ENCODE results near the gene PRKRIP1. TPM values are rescaled to one million over a fixed set of nuclear protein-coding genes. Genes with fewer than 3 reads are reported as not detected.
"Not testable (repeated sequence)": the region's sequence is repeated elsewhere in the genome, so short reads cannot be mapped to it uniquely, and the experiment has no call there.

Gene PRKRIP1, protein sequence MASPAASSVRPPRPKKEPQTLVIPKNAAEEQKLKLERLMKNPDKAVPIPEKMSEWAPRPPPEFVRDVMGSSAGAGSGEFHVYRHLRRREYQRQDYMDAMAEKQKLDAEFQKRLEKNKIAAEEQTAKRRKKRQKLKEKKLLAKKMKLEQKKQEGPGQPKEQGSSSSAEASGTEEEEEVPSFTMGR
- polyA plus RNA-seq, result 10 to 100 TPM; 13.2 to 20.2 (median 17.2) TPM

DNA sequence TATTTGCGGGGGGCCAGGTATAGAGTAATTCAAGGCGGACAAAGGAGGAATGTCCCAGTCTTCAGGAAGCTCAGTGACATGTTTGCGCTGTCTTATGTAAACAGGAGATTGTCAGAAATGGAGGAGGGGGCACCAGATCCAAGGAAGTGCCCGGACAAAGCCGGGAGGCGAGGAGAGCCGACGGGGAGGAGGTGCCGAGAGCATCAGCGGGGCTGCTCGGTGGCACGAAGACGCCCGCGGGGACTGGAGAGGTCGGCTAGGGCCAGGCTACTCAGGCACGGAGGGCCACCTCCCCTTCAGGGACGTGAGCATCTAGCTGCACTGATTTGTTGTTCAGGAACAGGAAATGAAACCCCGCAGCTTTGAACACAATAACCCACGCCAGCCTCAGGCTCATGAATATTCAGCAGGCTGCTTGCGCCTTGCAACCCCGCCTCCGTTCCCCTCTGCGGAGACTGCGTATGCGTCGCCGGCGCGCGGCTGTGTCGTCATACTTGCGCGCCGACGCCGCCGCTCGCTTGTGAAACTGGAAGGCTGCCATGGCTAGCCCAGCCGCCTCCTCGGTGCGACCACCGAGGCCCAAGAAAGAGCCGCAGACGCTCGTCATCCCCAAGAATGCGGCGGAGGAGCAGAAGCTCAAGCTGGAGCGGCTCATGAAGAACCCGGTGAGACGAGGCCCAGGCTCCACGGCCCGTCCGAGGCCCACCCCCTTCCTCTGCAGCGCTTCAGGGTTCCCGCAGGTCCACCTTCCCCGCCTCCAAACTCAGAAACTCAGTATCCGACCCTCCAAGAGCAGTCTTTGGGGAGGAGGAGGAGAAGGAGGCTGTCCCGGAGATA is at the start of gene PRKRIP1:
Gene PRKRIP1 (plus strand): TSS at position 491 of the 837 bp plus-strand sequence. CDS start 49 bp downstream, at position 540.
- no peaks in the 10 kb centered on the region for H3K9me3 Mint-ChIP-seq
- DNase-seq, result peak; percentile 81 to 87 (median 81)
- peaks cover 23% of the 10 kb centered on the region in 2 donors for H3K4me1 Mint-ChIP-seq
- peak within 1 kb of the TSS; percentile 86 to 99 (median 92) for H3K4me3 Mint-ChIP-seq
- peaks cover 7 to 16% (median 9%) of the 10 kb centered on the region in 3 donors for H3K36me3 Mint-ChIP-seq
- H3K27me3 Mint-ChIP-seq (ENCODE audit: low read depth in 3 of 3), result peaks cover 8 to 12% (median 8%) of the 10 kb centered on the region in 3 donors
- H3K27ac Mint-ChIP-seq, result peak within 1 kb of the TSS; percentile 81 to 94 (median 92)

DNA sequence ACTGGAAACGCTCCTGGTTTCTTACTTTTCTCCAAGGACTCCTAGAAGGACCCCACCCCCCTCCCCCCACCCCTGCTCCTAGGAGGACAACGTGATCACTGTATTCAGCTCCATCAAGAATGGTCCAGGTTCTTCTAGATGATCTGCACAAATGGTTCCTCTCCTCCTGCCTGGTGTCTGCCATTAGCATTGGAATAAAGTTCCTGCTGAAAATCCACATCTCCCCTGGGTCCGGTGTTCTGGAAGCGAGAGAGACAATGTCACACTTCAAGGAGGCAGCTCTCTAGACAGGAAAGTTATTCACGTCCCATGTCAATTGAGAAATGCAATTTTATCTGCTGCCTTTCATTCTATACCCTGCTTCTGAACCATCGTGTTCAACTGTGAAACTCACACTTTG is 49.2 kb upstream of the PRKRIP1 start:
- not testable (repeated sequence) for H3K4me3 Mint-ChIP-seq; H3K27me3 Mint-ChIP-seq (ENCODE audit: low read depth in 3 of 3); H3K9me3 Mint-ChIP-seq; H3K4me1 Mint-ChIP-seq; H3K36me3 Mint-ChIP-seq; H3K27ac Mint-ChIP-seq; DNase-seq

DNA sequence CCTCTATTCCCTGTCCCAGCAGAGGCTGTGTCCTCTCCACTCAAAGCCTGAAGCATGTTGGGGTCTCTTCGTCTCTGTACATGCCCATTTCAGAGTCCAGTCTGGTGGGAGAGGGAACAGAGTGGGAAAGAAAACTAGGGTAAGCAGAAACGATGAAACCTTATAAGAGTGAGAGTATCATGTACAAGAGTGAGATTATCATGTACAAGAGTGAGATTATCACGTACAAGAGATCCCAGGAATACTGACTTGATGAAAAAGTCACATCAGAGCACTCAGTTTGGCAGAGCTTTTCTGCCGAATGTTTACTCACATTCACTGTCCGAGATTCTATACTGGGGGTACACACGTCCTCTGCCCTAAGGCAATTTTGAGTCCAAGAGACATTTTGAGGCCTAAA is 39.8 kb upstream of the PRKRIP1 start, which contains the start of gene SPDYE6:
Gene SPDYE6 (minus strand): TSS at position 101 of the 400 bp plus-strand sequence. CDS start 421 bp downstream, outside the sequence.
- H3K9me3 Mint-ChIP-seq; H3K36me3 Mint-ChIP-seq; DNase-seq; H3K4me1 Mint-ChIP-seq; H3K27ac Mint-ChIP-seq; H3K27me3 Mint-ChIP-seq (ENCODE audit: low read depth in 3 of 3); H3K4me3 Mint-ChIP-seq: not testable (repeated sequence)

DNA sequence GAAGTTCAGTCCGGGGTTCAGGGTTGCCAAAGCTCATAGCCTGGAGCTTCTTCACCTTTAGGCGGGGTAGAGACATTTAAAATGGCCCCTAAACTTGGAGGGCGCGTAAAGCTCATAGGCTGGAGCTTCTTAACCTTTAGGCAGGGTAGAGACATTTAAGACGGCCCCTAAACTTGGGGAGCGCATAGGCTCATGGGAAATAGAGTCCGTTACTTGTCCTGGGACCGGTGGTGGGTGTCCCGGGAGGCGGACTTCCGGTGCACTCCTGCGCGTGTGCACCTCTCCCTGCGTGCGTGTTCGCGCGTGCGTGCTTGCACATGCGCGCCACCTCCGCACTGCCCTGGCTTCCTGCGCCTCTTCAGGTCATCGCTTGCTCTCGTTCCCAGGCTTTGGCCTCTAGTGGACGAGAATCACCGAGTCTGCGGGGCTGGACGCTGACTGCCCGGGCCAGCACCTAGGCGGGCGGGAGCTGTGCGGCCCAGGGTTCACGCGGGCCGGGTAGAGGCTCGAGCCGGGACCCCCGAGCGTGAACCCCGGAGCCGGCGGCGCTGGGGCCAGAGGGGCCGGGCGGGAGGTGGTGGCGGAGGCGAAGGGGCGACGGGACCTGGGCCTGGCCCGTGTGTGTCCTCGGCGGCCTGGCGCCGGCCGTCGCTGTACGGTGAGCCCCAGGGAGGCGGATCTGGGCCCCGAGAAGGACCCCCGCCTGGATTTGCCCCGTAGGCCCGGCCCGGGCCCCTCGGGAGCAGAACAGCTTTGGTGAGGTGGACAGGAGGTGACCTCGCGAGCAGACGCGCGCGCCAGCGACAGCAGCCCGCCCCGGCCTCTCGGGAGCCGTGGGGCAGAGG is 32.4 kb upstream of the PRKRIP1 start:
- Mint-ChIP-seq H3K4me1 (peaks cover 18 to 27% of the 10 kb centered on the region in 2 donors), H3K4me3 (peak overlapping the region; percentile 88 to 91 (median 89)), H3K27ac (peak overlapping the region; percentile 51 to 88 (median 84))
- DNase-seq, result peak; percentile 93 to 94 (median 93)
- H3K27me3 Mint-ChIP-seq (ENCODE audit: low read depth in 3 of 3); H3K36me3 Mint-ChIP-seq; H3K9me3 Mint-ChIP-seq: not testable (repeated sequence)

DNA sequence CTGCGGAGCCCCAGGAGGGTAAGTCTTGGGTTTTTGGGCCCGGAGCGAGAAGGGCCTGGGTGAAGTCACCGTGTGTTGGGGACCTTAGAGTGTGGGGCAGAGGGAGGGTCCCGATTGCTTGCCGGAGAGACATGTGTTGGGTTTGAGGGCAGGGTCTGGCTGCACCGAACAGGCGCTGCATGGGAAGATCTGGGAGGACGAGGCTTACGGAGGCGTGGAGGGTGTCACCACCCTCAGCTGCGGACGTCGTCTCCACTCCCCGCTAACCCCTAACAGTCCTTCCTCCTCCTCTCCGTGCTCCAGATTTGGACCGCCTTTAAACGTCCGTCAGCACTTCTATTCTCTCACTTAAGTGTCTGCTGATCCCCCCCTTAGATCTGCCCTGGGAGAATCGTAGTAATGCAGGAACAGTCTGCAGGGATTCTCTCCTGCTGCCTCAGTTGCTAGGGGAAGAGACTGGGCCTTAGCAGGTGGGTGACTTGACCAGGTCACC is 31.7 kb upstream of the PRKRIP1 start:
- Mint-ChIP-seq H3K4me3 (peak overlapping the region; percentile 85 to 89 (median 87)), H3K27ac (peak overlapping the region; percentile 66 to 90 (median 78)), H3K4me1 (peaks cover 18 to 27% of the 10 kb centered on the region in 2 donors)
- DNase-seq, result peak in 1 of 3 donors; percentile 4
- not testable (repeated sequence) for H3K9me3 Mint-ChIP-seq; H3K27me3 Mint-ChIP-seq (ENCODE audit: low read depth in 3 of 3); H3K36me3 Mint-ChIP-seq

DNA sequence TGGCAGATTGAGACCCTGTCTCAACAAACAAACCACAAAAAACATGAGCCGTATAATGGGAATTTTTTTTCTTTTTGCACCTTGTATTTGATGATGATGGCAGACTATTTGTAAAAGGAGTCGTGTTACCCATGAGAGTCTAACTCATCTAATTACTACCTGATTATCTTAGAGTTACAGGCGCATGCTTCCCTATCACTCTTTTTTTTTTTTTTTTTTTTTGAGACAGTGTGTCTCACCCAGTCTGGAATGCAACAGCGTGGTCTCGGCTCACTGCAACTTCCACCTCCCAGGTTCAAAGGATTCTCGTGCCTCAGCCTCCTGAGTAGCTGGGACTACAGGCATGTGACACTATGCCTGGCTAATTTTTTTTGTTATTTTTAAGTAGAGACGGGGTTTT is 30.8 kb upstream of the PRKRIP1 start:
- peaks cover 19 to 34% of the 10 kb centered on the region in 2 donors for H3K4me1 Mint-ChIP-seq
- H3K27me3 Mint-ChIP-seq (ENCODE audit: low read depth in 3 of 3); H3K27ac Mint-ChIP-seq; H3K36me3 Mint-ChIP-seq; H3K9me3 Mint-ChIP-seq; DNase-seq: not testable (repeated sequence)
- peak overlapping the region in 3 of 5 donors; percentile 19 to 33 (median 30) for H3K4me3 Mint-ChIP-seq

DNA sequence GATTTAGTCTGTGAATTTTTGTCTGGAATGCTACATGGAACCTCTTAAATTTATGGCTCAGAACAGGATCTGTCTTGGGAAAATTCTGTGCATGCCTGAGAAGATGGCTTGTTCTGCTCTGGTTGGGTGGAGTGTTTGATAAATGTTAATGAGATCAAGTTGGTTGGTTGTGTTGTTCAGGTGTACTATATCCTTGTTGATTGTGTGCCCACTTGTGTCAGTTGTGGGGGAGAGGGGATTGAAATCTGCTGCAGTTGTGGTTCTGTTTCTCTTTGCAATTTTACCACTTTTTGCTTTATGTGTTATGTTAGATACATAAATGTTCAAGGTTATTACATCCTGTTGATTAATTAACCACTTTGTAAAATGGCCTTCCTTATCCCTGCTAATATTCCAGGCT is 26.1 kb upstream of the PRKRIP1 start:
- peaks cover 10 to 14% (median 14%) of the 10 kb centered on the region in 3 donors for H3K36me3 Mint-ChIP-seq
- not testable (repeated sequence) for H3K9me3 Mint-ChIP-seq; H3K27ac Mint-ChIP-seq; H3K4me3 Mint-ChIP-seq; DNase-seq; H3K27me3 Mint-ChIP-seq (ENCODE audit: low read depth in 3 of 3)
- H3K4me1 Mint-ChIP-seq, result peaks cover 10 to 33% of the 10 kb centered on the region in 2 donors

DNA sequence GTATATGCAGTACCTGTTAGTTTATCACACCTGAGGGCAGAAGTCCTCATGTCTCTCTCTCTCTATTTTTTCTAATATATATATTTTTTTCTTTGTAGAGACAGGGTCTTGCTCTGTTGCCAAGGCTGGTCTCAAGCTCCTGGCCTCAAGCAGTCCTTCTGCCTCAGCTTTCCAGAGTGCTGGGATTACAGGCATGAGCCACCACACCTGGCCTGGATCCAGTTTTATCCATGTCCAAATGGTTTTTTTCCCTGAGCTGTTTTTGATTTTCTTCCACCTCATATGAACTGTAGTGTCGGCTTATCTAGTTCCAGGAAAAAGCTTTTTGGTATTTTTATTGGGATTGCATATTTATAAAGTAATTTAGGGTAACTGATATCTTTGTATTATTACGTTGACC is 23.4 kb upstream of the PRKRIP1 start:
- H3K36me3 Mint-ChIP-seq, result peaks cover 10 to 23% (median 20%) of the 10 kb centered on the region in 3 donors
- peaks cover 6 to 25% of the 10 kb centered on the region in 2 donors for H3K4me1 Mint-ChIP-seq
- not testable (repeated sequence) for H3K4me3 Mint-ChIP-seq; H3K9me3 Mint-ChIP-seq; H3K27ac Mint-ChIP-seq; DNase-seq; H3K27me3 Mint-ChIP-seq (ENCODE audit: low read depth in 3 of 3)

DNA sequence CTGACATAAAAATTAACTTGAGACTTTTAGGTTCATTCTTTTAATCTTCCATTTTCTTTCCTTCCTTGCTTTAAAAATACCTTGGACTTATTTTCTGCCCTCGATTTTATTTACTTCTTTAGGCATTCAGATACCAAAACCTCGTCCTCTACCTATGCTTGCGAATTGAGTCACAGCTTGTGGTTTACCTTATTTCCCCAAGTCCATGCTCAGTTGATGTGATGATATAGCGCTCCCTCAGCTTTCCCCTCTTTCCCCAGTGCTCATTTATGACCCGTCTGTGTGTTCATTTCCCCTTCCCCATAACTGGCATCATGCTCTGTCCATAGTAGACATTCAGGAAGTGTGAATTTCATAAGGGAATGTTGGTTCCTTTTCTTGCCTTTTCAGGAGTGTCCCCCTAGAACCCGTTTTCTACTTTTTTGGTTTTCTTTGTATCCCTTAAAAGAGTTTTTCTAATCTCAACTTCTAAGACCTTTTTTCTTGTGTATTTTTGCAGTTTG is 19.1 kb upstream of the PRKRIP1 start:
- Mint-ChIP-seq H3K4me3 (no peak overlapping the region), H3K27me3 (ENCODE audit: low read depth in 3 of 3) (no peaks in the 10 kb centered on the region), H3K9me3 (no peaks in the 10 kb centered on the region), H3K36me3 (peaks cover 4 to 25% (median 10%) of the 10 kb centered on the region in 3 donors), H3K4me1 (peaks cover 2 to 7% of the 10 kb centered on the region in 2 donors), H3K27ac (no peak overlapping the region)
- no peak for DNase-seq

DNA sequence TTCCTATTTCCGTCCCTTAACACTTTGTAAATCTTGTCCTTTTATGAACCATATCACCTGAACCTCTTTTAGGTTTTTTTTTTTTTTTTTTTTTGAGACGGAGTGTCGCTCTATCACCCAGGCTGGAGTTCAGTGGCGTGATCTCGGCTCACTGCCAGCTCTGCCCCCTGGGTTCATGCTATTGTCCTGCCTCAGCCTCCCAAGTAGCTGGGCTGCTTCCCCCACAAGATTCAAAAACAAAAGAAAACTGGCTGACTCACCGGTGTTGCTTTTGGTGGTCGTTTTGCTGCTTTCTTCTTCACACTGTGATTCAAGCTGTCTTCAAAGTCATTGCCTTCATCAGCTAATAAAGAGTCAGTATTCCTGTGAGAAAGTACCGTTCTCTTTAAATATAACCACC is 15.3 kb upstream of the PRKRIP1 start:
- H3K36me3 Mint-ChIP-seq, result peaks cover 4 to 23% (median 12%) of the 10 kb centered on the region in 3 donors
- H3K4me3 Mint-ChIP-seq; H3K27me3 Mint-ChIP-seq (ENCODE audit: low read depth in 3 of 3); H3K27ac Mint-ChIP-seq; H3K9me3 Mint-ChIP-seq; H3K4me1 Mint-ChIP-seq; DNase-seq: not testable (repeated sequence)

DNA sequence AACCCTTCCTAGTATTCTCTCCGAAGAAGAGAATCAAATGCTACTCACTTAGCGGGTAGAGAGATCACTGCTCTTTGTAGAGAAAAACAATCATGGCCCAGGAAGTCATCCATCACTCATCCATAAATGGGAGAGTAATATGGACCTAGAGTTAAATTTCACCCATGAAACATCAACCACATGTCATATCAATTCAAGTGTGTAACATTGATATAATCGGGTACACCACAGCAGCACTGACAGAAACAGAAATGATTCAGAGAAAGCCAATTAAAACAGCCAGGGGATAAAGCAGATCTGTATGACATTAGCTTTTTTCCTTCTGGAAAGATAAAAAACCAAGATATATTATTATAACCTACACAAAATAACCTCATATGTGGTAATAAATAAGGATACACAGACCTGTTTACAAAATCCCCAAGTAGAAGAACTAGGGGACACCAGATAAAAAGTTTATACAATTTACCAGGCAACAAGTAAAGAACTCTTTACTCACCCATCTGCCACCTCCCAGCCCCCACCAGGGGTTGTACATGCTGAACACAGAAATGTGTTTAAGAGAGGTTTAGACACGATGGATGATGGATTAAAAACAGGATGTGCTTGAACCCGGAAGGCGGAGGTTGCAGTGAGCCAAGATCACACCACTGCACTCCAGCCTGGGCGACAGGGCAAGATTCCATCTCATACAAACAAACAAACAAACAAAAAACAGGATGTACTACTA is 14.3 kb upstream of the PRKRIP1 start:
- DNase-seq; H3K27me3 Mint-ChIP-seq (ENCODE audit: low read depth in 3 of 3); H3K4me1 Mint-ChIP-seq; H3K4me3 Mint-ChIP-seq; H3K9me3 Mint-ChIP-seq: not testable (repeated sequence)
- Mint-ChIP-seq H3K36me3 (peaks cover 4 to 22% (median 11%) of the 10 kb centered on the region in 3 donors), H3K27ac (peak overlapping the region in 1 of 6 donors; percentile 49)

DNA sequence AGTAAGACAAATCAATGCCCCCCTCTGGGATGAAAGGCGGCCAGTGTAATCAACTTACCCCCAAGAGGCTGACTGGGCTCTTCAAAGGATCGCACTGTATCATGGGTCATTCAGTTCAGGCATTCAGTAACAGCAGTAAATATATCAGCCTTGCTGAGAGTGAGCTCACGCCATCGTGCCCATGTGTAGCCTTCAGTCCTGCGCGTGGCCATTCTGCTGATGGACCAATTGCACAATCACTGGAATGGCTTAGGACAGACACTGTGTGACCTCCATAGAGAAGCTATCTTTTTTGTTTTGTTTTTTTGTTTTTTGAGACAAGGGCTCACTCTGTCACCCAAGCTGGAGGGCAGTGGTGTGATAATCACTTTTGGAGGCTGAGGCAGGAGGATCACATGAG is 9.1 kb upstream of the PRKRIP1 start:
- H3K4me1 Mint-ChIP-seq, result no peaks in the 10 kb centered on the region
- H3K4me3 Mint-ChIP-seq, result no peak overlapping the region
- peaks cover 0 to under 1% (median 0%) of the 10 kb centered on the region in 3 donors for H3K27me3 Mint-ChIP-seq (ENCODE audit: low read depth in 3 of 3)
- H3K9me3 Mint-ChIP-seq, result no peaks in the 10 kb centered on the region
- no peak for DNase-seq
- H3K36me3 Mint-ChIP-seq, result peaks cover 0 to 3% (median 0%) of the 10 kb centered on the region in 3 donors
- peak overlapping the region in 2 of 6 donors; percentile 23 to 43 for H3K27ac Mint-ChIP-seq

DNA sequence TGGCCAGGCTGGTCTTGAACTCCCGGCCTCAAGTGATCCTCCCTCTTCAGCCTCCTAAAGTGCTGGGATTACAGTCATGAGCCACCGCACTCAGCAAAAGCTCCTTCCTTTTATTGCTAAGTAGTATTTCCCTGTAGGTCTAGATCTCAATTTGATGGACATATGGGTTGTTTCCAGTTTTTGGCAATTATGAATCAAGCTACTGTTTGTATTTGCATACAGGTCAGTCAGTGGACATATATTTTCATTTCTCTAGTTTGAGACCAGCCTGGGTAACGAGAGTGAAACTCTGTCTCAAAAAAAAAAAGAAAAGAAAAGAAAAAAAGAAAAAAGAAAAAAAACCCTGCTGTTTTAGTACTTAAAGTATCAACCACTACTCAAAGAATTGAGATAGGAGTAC is 6.4 kb upstream of the PRKRIP1 start:
- Mint-ChIP-seq H3K27ac (no peak overlapping the region), H3K9me3 (no peaks in the 10 kb centered on the region)

More for the DNA sequence above, 6.4 kb upstream of the PRKRIP1 start:
- Mint-ChIP-seq H3K4me1 (no peaks in the 10 kb centered on the region), H3K27me3 (ENCODE audit: low read depth in 3 of 3) (peaks cover 0 to 2% (median 1%) of the 10 kb centered on the region in 3 donors), H3K4me3 (no peak overlapping the region), H3K36me3 (no peaks in the 10 kb centered on the region)
- no peak for DNase-seq
